NT2/D1 (cell line): ENCODE measurements around the gene SEMA7A.

Experiments
- YY1 ChIP-seq: IDR thresholded peaks from 2 replicates; pipeline ENCODE4 v1.6.1; 2011; ENCODE audit not compliant: insufficient read length, insufficient read depth
- ZNF274 ChIP-seq: IDR thresholded peaks from 2 replicates; pipeline ENCODE4 v1.6.1; 2011; ENCODE audit warnings: mild to moderate bottlenecking, low read depth, low read length

GRCh38 chr15:74393423-74393822, 40.3 kb downstream of the SEMA7A start:
- TF ChIP-seq ZNF274 (no peak), YY1 (no peak)
